HG02884 (cell line): ENCODE results near the gene TC2N.
"Not testable (repeated sequence)": the region's sequence is repeated elsewhere in the genome, so short reads cannot be mapped to it uniquely, and the experiment has no call there.

Experiments used
- ATAC-seq: cut with Tn5 transposase; IDR thresholded peaks from one replicate; pipeline ENCODE4 v1.9.1; 2021; ENCODE audit warnings: mild to moderate bottlenecking, moderate library complexity; ENCODE audit not compliant: unreplicated experiment

TC2N gene

DNA sequence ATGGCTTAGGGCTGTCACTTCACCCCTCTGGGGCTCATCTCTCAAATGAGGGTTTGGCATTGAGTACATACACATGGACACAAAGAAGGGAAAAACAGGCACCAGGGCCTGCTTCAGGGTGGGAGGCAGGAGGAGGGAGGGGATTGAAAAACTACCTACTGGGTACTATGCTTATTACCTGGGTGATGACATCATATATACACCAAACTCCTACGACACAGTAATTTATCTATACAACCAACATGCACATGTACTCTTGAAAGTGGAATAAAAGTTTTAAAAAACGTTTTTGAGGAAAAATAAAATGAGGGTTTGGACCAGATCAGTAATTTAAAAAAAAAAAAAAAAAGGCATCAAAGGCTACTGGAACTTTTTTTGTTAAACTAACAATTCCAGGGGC, 3.6 kb upstream of the TC2N start:
- ATAC-seq = no peak

DNA sequence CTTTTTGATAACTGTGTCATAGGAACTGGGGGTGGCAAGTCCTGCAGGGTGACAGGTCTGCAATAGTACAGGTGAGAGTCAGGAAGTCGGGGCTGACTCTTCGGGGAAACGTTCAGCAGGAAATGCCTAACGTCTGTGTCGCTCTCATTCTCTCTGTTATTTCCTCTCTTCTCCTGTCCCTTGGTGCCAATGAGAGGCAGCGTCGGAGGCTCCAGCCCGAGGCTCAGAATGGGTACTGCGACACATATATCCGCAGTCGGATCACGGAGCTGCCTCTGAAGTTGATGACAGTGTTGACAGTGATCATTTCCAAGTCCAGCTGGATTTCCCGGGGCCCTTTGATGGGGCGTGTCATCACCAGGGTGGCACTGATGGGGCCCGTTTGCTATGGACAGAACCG, 2.7 kb upstream of the TC2N start:
- ATAC-seq = no peak

DNA sequence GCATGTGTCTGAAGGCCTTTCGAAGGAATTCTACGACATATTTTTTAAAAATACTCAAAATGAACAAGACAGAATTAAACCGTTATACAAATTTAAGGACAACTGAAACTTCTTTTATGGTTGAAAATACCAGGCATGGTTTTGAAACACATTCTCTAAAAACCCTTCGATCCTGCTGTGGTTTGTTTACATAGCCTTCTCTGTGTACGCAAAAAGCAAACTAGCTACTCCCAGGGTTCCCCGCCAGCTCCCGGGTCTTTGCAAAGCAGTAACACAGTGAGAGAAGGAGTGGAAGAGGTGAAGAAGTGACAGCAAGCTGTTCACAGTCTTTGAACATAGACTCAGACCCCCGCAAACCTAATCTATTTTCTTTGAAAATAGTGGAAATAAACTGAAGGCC, 2.2 kb upstream of the TC2N start:
- no peak for ATAC-seq

DNA sequence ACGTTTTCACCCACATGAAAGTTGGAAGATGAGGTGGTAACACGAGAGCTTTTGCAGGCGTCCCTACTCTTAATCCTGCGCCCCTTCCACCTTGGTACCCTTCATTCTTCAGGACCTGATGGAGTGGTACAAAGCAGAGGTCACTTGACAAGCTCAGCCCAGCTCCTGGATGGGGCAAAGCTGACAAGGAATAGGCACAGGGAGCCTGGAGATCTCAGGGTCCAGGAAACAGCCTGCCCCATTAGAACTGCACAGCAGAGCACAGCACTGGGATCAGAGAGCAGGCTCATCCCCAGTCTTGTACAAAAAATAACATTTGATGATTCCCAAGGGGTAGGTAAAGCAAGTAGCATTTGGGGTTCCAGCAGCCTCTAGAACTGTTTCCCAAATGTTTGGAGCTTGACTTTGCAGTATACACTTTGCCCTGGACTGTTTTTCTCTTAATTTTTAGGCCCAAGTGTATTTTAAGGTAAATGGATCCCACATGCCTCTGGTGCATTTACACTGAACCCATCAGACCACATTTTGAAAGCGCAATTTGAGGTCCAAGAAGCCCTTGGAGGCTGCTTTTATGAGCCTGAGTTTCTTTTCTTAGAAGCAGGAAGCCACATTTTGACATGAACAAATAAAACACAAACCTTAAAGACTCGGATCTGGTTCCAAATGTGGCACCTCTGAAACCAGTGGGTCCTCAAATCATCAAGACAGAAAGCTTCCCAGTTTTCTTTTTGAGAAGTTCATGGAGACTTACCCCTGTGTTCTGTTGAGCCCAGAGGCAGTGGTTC, 633 bp downstream of the TC2N start:
- ATAC-seq = no peak

DNA sequence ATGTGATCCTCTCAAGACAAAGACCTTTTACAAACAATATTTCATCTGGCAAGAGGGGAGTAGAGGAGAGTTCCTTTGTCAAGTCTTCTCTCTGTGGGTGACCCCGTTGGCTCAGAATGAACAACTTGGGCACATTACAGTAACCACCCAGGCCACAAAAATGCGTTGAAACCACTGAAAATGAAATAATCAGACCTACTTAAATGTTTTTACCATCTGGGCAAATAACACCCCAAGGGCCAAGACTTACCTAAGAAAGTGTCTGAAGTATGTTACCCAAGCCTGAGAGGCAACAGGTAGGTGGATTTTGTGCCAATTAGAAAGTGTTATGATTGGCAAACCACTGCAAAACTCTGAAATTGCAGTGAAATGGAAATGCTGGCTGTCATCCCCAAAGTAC, 1.3 kb downstream of the TC2N start:
- no peak for ATAC-seq

DNA sequence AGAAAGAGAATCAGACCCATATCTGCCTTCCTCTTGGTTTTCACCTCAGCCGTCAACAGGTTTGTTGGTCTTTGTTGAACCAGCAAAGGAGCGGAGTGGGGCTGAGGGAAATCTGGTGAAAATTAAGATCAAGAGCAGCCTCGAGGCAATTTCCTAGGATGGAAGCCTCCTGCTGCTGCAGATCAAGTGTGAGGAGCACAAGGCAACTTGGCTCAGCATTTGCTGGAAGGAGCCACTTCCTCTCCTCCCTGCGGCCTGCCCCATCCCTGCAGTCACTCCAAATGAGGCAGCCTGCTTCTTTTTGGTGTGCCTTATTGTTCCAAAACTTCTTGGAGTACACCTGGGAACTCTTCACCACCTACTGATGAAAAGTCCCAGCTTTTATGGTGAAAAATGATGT, 4.9 kb downstream of the TC2N start:
- ATAC-seq = no peak

DNA sequence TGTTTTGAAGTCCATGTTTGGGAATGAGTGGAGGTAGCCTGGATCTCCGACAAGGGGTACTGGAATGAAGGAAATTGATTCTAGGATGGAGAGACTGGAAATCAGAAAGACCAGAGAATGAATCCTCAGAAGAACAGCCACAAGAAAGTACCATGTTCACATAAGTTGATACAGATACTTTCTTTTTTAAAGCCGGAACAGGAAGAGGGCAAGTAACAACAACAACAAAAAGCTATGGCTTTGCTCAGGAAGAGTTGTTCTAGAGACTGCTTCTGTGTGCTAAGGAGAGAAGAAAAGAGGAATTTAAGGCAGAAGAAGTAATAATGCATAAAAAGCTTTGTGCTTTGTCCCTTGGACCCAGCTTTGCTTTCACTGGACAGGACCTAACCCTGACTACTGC, 6.2 kb downstream of the TC2N start:
- no peak for ATAC-seq

DNA sequence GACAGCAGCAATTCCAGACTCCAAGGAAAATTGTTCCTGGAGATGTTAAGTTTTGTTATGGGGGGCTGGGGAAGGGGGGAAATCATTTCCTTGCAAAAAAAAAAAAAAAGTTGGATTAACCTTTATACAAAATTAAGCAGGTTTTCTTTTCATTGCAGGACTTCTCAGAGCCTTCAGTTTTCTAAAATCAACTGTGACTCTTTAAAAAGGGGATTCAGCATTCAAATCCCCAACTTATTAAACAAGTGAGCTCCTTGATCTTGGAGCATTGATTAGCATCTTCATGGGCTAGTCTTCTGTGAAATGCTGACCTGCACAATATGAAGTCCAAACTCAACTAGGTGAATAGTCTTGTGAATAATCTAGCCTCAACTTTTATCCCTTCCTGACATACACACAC, 7.1 kb downstream of the TC2N start:
- no peak for ATAC-seq

DNA sequence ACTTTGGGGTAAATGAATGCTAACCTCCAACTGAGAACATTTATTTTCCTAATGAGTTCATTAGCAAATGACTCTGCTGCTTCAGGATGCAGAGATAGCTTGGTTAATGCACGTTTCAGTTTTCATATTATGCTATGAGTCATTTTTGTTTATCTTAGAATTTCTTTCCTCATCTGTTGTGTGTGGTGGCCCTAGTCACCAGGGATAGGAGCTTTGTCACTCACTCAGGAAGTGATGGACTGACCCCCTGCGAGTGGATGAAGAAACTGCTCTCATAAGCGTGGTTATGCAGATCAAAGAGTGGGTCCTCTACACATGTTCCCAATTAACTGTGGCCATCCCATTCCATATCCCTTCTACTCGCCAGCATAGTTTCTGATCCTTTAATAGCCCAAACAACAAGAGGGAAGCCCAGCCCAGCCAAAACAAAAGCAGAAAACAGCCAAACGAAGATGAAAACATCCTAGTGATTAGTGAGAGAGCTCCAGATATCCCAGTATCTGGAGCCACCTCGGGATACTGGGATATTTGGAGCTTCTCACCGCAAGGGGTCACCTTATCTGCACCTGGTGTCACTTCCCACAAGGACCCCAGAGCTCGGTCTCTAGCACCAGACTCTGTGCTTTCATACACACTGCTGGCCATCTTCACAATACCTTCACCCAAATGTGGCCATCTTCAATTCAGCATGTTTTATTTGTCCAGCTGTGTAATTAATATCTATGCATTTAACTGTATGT, 8.6 kb downstream of the TC2N start:
- ATAC-seq = peak; percentile 65

DNA sequence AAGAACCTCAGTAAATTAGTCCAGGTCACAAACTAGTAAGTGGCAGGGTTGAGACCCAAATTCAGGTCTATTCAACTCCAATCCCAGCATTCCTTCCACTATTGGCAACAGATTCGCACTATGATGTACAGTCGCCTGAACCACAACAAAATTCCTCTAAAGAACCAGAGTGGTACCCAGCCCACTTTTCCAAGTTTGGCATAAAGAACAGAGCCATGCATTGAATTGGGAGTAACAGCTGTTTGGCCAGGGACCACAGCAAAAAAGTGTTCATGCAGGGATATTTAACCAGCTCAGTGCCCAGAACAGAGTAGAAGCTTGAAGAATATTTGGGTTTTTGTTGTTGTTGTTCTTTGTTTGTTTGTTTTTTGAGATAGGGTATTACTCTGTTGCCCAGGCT, 9.7 kb downstream of the TC2N start:
- no peak for ATAC-seq

DNA sequence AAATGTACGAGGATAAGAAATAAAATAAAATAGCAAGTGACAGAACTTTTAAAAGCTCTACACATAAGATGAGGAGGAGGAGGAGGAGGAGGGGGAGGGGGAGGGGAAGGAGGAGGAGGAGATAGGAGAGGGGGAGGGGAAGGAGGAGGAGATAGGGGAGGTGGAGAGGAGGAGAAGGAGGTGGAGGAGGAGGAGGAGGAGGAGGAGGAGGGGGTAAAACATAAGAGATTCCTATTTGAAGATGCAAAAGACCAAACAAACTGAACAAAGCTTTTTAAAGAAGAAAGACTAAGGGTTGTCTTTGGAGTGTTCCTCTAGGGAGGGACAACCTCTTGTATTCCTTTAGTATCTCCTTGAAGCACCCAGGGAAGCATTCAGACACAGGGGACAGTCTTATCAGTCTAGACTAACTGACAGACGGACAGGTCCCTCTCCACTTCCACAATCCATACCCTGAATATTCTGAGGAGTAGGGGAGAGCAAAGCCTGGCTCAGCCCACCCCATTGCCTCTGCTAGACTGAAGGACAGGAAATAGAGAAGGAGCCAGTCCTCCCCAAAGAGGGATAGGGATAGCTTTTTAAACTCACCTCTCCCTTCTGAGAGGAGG, 12.9 kb downstream of the TC2N start:
- no peak for ATAC-seq

DNA sequence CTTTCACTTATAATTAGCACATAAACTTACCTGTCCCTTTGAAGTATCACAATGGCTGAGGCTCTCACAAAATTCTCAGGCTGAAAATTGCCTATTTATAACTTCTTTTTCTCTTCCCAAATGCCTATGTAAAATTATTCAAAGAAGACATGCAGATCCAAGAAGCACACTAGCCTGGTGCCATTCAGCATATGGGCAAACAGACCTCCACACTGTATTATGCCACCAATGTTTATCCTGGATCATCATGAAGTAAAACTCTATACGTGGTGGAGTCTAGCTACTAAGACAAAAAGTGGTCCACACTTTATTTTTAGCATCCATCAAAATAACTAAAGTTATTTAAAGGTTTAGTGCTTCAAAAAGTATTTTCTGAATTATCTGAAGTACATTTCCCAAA, 15.8 kb downstream of the TC2N start:
- no peak for ATAC-seq

DNA sequence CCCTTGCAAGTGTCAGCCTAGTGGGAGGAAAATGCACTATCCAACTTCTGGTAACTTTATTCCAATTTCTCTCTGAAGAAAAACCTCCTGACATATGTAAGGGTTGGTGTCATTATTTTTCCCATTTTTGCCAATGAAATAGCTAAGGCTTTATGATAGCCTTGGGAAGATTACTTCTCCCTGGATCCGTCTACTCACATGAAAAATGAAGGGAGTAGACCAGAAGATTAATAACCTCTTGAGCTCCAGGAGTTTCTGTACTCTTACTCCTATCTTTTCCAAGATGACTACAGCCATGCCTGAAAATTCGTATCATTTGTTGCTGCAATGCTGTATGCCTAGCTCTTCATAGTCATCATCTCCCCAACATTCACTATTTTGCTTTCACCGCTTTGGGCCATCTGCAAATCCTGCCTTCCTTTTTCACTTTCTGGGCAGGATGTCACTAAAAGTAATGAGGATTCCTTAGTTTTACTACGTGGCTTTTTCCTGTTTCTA, 18.8 kb downstream of the TC2N start:
- ATAC-seq = no peak

DNA sequence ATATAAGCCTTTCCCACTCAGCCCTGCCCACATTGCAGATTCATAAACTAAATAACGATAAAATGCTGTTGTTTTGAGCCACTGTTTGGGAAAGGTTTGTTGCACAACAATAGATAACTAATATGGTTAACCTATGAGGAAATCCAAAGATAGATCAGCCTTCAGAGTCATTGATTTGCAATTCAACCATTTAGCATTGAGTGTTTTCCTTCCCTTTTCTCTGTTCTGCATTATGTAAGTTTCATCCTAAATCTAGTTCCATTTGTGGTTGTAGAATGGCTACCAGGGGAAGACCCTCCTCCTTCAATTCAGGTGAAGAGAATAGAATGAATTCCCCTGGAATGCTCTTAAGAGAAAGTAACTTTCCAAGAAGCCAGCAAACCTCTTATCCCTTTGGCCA, 19.6 kb downstream of the TC2N start:
- ATAC-seq = no peak

DNA sequence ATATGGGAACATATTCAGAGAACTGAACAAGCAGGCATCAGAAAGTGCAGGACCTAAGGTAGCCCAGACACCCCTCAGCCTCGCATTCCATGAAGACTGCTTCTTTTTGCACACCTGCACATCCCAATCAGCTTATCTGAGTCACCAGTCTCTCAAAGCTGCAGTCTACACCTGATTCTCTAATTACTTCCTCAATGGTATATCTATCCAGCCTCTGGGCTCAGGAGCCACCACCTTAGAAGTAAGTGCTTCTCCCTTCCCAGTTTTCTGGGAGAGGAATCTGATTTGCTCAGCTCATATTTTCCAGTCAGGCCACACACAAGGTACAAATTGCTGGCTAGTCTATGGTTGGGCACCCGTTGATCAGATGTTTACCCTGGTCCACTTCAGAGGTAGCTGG, 21.7 kb downstream of the TC2N start:
- ATAC-seq = no peak

DNA sequence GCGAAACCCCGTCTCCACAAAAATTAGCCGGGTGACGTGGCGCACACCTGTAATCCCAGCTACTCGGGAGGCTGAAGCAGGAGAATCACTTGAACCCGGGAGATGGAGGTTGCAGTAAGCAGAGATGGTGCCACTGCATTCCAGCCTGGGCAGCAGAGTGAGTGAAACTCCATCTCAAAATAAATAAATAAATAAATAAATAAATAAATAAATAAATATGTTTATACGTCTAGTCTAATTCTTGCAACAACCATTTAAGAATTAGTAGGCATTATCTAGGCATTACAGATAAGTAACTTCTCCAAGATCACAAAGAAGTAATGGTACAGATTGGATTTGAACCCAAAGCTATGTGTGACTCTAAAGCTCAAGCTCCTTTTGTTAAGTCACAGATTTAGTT, 22.3 kb downstream of the TC2N start:
- not testable (repeated sequence) for ATAC-seq

DNA sequence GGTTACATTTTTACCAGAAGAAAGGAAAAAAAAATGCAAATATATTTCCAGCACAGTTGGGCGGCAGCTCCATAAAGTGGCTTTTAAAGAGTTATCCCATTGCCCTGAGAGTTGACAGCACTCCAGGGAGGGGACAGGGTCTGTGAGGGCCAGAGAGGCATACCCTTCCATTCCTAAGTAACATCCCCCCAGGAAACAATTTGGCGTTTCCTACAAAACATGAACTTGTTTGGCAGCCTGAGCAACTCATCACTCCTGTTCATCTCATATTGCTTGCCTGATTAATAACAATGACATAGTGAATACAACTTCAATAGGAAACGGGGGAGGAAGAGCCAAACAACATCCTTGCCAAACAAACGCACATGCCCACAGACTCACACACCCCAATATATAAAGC, 23.3 kb downstream of the TC2N start:
- no peak for ATAC-seq

DNA sequence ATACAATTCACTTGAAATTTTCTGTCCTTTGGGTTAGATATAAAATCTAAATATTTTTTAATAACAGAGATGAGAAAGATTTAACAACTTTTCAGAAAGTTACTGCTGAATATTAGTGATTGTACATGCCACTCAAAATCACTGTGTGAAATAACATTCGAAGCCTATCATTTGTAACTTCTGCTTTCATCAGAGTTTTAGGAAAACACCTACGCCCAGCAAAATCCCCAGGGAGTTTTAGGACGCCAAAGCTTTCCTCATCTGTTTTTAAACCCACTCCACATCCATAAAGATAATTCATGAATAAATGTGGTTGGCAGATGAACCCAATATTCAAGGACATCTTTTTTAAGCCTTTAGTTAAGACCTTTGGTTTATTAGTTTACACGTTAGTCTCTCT, 23.9 kb downstream of the TC2N start:
- ATAC-seq = no peak

DNA sequence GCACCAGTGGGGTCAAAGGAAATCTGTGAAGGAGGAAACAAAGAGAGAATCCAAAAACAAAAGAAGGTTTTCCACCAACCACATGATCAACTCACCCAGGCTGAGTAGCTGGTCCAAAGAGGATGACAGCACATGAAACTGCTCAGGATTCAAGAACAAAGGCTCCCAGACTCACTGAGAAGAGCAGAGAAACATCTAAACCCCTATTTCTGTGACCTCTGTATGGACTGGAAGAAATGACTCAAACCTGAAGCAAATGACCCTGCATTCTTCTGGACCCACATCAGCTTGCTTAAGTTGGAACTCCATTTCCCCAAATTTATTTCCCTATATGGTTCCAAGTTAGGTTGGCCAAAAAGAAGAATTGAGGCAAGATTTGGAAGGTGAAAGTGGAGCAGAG, 26.3 kb downstream of the TC2N start:
- no peak for ATAC-seq

DNA sequence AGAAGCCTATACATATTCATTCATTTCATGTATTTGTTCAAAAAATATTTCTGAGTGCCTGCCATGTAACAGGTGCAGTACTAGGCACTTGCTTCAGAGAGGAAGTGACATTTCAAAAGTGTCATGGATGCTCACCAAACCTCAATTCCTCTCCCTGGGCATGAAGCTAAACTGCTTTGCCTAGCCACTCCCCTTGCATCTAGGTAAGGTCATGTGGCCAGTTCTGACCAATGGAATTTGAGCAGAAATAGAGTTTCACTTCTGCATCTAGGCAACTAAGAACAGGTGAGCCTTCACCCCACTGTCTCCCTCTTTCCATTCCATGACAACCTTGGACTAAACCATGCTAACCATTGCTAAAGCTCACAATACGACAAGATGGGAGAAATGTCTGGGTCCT, 27.6 kb downstream of the TC2N start:
- ATAC-seq = no peak

DNA sequence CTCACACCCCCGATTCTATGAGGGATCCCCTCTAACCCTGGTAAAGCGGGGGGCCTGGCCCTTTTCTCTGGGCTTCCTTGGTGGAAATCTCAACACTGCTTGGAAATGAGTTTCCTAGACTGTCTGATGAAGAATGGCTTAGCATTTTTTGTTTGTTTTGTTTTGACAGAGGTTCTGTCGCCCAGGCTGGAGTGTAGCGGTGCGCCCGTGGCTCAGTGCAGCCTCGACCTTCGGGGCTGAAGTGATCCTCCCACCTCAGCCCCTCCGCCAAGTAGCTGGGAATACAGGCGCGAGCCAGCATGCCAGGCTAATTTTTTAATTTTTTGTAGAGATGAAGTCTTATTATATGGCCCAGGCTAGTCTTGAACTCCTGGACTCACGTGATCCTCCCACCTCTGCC, 30.3 kb downstream of the TC2N start:
- ATAC-seq = no peak
